Stomach smooth muscle (tissue), 2 donors: ENCODE results near the gene CBX4.
A peak's percentile ranks its signal among the peaks of the same experiment; 100 is the strongest.

Experiments
- H3K27ac ChIP-seq: one replicate; pipeline ENCODE4 v1.7.0; 2013; ENCODE audit warnings: mild to moderate bottlenecking, low read length, inconsistent platforms
- H3K27me3 ChIP-seq, 2 donors: one replicate each; pipeline ENCODE4 v1.7.0; 2013; ENCODE audit warnings: low read length in 2 of 2; ENCODE audit not compliant: insufficient read depth in 2 of 2, control insufficient read depth in 1 of 2
- H3K36me3 ChIP-seq, 2 donors: one replicate each; pipeline ENCODE4 v1.7.0; 2013; ENCODE audit warnings: low read length in 2 of 2; ENCODE audit not compliant: control insufficient read depth in 2 of 2, insufficient read depth in 2 of 2
- H3K4me1 ChIP-seq: one replicate; pipeline ENCODE4 v1.7.0; 2013; ENCODE audit warnings: low read length; ENCODE audit not compliant: control insufficient read depth, insufficient read depth
- H3K4me3 ChIP-seq, 2 donors: one replicate each; pipeline ENCODE4 v1.7.0; 2013; ENCODE audit warnings: low read length in 2 of 2
- H3K9ac ChIP-seq, 2 donors: one replicate each; pipeline ENCODE4 v1.7.0; 2013; ENCODE audit warnings: low read length in 2 of 2, mild to moderate bottlenecking in 1 of 2
- H3K9me3 ChIP-seq, 2 donors: one replicate each; pipeline ENCODE4 v1.7.0; 2013; ENCODE audit warnings: low read length in 2 of 2; ENCODE audit not compliant: control insufficient read depth in 2 of 2
- donor health status: healthy.
- donor health status: Pancreatic carcinoma.

CBX4 gene

GRCh38 chr17:79840989-79841286 is 1.7 kb upstream of the CBX4 start:
- Histone ChIP-seq H3K4me1 (peaks cover 68% of the 10 kb centered on the region), H3K4me3 (peak overlapping the region in 1 of 2 donors; percentile 35)

DNA sequence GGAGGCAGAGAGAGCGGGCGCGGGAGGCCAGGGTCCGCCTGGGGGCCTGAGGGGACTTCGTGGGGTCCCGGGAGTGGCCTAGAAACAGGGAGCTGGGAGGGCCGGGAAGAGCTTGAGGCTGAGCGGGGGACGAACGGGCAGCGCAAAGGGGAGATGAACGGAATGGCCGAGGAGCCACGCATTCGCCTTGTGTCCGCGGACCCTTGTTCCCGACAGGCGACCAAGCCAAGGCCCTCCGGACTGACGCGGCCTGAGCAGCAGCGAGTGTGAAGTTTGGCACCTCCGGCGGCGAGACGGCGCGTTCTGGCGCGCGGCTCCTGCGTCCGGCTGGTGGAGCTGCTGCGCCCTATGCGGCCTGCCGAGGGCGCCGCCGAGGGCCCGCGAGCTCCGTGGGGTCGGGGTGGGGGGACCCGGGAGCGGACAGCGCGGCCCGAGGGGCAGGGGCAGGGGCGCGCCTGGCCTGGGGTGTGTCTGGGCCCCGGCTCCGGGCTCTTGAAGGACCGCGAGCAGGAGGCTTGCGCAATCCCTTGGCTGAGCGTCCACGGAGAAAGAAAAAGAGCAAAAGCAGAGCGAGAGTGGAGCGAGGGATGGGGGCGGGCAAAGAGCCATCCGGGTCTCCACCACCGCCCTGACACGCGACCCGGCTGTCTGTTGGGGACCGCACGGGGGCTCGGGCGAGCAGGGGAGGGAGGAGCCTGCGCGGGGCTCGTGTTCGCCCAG is 1.2 kb upstream of the CBX4 start:
- no peaks in the 10 kb centered on the region for H3K9me3 ChIP-seq
- peaks cover 68% of the 10 kb centered on the region for H3K4me1 ChIP-seq
- H3K9ac ChIP-seq: no peak overlapping the region
- peaks cover 28 to 48% of the 10 kb centered on the region in 2 donors for H3K27me3 ChIP-seq
- no peak overlapping the region for H3K27ac ChIP-seq
- peak overlapping the region in 1 of 2 donors; percentile 68 for H3K4me3 ChIP-seq
- H3K36me3 ChIP-seq: peaks cover 0 to 3% of the 10 kb centered on the region in 2 donors

More at GRCh38 chr17:79840989-79841286, 1.7 kb upstream of the CBX4 start:
- Histone ChIP-seq H3K9ac (no peak overlapping the region), H3K9me3 (no peaks in the 10 kb centered on the region), H3K27me3 (peaks cover 28 to 48% of the 10 kb centered on the region in 2 donors), H3K27ac (no peak overlapping the region), H3K36me3 (peaks cover 0 to 3% of the 10 kb centered on the region in 2 donors)

- H3K9ac ChIP-seq: peak overlapping the region; percentile 47 to 78
- peaks cover 0 to 3% of the 10 kb centered on the region in 2 donors for H3K36me3 ChIP-seq
- no peaks in the 10 kb centered on the region for H3K9me3 ChIP-seq
- peaks cover 28 to 42% of the 10 kb centered on the region in 2 donors for H3K27me3 ChIP-seq
- H3K4me3 ChIP-seq: peak overlapping the region; percentile 88 to 97
- H3K4me1 ChIP-seq: peaks cover 56% of the 10 kb centered on the region
- H3K27ac ChIP-seq: peak overlapping the region; percentile 85
Measured at GRCh38 chr17:79838522-79839274, 542 bp downstream of the CBX4 start.

GRCh38 chr17:79837888-79838521 is 1.2 kb downstream of the CBX4 start:
- Histone ChIP-seq H3K27me3 (peaks cover 28 to 35% of the 10 kb centered on the region in 2 donors), H3K9me3 (no peaks in the 10 kb centered on the region), H3K4me1 (peaks cover 50% of the 10 kb centered on the region), H3K27ac (peak overlapping the region; percentile 85), H3K4me3 (peak overlapping the region; percentile 88 to 97), H3K9ac (peak overlapping the region; percentile 47 to 78), H3K36me3 (peaks cover 0 to 3% of the 10 kb centered on the region in 2 donors)

DNA sequence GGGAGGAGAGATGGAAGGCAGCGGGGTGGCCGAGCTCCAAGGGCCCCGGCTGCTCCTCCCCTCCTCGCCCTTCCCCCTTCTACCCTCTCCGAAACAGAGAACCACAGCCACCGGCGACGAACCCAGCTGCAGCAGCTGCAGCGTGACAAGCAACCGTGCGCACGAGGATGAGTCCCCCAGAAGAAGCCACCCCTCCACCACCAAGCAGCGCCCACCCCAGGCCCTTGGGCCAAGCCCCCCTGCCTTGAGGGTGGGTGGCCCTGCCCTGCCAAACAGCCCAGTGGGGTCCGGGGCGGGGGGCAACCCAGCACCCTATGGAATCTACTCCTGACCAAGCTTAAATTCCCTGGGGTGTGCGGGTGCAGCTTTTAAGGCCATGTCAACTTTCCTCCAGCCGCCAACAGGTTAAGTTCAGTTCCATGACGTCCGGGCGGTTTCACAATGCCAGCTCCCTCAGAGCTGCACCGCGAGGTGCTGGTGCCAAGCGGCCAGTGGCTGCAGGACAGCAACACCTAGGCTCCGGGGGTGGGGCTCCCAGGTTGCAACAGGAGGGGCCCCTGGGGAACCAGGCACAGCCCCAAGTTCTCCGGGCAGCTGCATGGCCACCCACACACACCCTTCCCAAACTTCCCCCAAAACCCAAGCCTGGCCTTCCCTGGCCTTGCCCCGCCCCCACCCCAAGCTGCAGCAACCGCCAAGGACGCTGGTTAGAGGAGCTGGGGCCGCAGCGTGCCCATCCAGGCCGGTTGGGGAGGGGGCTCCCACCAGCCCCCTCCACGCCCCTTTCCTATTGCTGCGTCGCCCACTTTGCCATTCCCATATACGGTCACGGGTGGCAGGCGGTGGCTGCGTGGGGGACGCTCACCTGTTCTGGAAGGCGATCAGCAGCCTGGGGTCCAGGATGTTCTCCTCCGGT is 2.0 kb downstream of the CBX4 start:
- Histone ChIP-seq H3K27ac (peak overlapping the region; percentile 85), H3K9ac (peak overlapping the region in 1 of 2 donors; percentile 47), H3K9me3 (no peaks in the 10 kb centered on the region), H3K27me3 (peaks cover 20 to 27% of the 10 kb centered on the region in 2 donors), H3K36me3 (peaks cover 0 to 3% of the 10 kb centered on the region in 2 donors), H3K4me1 (peaks cover 49% of the 10 kb centered on the region), H3K4me3 (peak overlapping the region; percentile 88 to 97)

- Histone ChIP-seq H3K36me3 (peaks cover 0 to 3% of the 10 kb centered on the region in 2 donors), H3K27ac (no peak overlapping the region), H3K4me1 (peaks cover 56% of the 10 kb centered on the region), H3K9me3 (no peaks in the 10 kb centered on the region), H3K27me3 (peaks cover 13 to 20% of the 10 kb centered on the region in 2 donors), H3K9ac (no peak overlapping the region), H3K4me3 (peak overlapping the region; percentile 88 to 97)
Measured at GRCh38 chr17:79836510-79836971, 2.7 kb downstream of the CBX4 start.

GRCh38 chr17:79835953-79836509 is 3.2 kb downstream of the CBX4 start:
- no peak overlapping the region for H3K9ac ChIP-seq
- no peak overlapping the region for H3K27ac ChIP-seq
- H3K36me3 ChIP-seq: peaks cover 0 to 3% of the 10 kb centered on the region in 2 donors
- peaks cover 56% of the 10 kb centered on the region for H3K4me1 ChIP-seq
- H3K4me3 ChIP-seq: peak overlapping the region in 1 of 2 donors; percentile 88
- no peaks in the 10 kb centered on the region for H3K9me3 ChIP-seq
- peaks cover 8 to 15% of the 10 kb centered on the region in 2 donors for H3K27me3 ChIP-seq

DNA sequence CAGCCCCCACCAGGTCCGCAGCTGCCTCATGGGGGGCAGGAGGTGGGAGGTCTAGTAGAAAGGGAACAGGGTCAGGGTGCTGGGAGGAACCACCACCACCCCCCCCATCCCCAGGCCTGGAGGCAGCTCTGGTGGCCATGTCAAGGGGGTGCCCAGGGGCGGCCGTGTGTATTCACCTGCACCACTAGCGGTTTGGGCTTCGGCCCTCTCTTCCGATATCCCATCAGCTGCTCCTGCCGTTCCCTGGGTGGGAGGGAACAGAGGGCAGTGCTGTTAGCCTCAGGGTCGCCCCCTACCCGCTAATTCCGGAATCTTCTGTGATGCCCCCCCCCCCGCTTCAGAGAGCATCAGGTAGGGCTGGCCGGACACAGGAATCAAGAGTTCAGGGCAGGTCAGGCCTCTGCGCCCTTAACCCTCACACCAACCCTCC is 3.8 kb downstream of the CBX4 start:
- H3K27me3 ChIP-seq: peaks cover 5 to 9% of the 10 kb centered on the region in 2 donors
- H3K27ac ChIP-seq: no peak overlapping the region
- no peaks in the 10 kb centered on the region for H3K9me3 ChIP-seq
- H3K4me1 ChIP-seq: peaks cover 55% of the 10 kb centered on the region
- peaks cover 0 to 3% of the 10 kb centered on the region in 2 donors for H3K36me3 ChIP-seq
- H3K9ac ChIP-seq: no peak overlapping the region
- H3K4me3 ChIP-seq: no peak overlapping the region

DNA sequence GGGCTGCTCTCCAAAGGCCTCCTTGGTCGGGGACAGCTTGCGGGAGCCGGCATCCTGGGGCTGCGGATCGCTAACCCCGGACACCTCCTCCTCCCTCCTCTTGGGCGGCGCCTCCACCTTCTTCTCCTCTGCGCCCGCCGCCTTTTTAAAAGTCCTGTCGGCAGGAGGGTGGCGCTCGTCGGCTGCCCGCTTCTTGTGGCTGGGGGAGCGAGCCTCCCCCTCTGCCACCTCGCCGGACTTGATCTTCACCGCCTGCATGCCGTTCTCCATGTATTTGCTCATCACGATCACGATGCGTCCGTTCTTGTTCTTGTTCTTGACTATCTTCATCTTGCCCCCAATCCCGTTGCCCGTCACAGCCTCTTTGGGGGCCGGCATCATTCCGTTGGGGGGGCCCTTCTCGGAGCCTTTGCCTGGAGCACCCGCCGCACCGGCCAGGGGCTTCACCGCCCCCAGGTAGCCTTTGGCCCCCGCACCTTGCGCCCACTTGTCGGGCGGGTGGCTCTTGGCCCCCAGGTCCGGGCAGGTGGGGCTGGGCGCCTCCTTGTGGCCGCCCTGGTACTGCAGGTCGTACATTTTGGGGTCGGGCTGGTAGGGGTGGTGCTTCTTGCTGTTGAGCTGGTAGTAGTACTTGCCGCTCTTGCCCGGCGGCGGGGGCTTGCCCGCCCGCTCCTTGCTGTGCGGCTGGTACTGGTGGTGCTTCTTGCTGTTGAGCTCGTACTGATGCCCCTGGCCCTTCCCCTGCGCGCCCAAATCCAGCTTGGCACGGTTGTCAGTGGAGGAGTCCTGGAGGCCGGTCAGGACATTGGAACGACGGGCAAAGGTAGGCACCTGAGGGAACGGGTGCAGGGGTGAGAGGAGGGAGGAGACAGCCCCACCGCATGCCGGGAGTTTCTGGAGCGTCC is 4.4 kb downstream of the CBX4 start:
- Histone ChIP-seq H3K27me3 (peaks cover 0 to 3% of the 10 kb centered on the region in 2 donors), H3K27ac (no peak overlapping the region), H3K9ac (no peak overlapping the region), H3K36me3 (peaks cover 0 to 3% of the 10 kb centered on the region in 2 donors), H3K4me3 (no peak overlapping the region), H3K9me3 (no peaks in the 10 kb centered on the region), H3K4me1 (peaks cover 48% of the 10 kb centered on the region)
